GM18867 (cell line): ENCODE data around the gene KMT2C.

Experiments
- ATAC-seq: cut with Tn5 transposase; IDR thresholded peaks from one replicate; pipeline ENCODE4 v1.9.1; 2021; ENCODE audit warnings: mild to moderate bottlenecking, moderate library complexity; ENCODE audit not compliant: unreplicated experiment

Gene KMT2C

GRCh38 chr7:152149363-152149762 lies 286.4 kb downstream of the KMT2C start:
- ATAC-seq, result no peak

GRCh38 chr7:152148706-152149105 lies 287.1 kb downstream of the KMT2C start:
- ATAC-seq, result no peak

GRCh38 chr7:152145853-152146466 lies 289.8 kb downstream of the KMT2C start:
- no peak for ATAC-seq

DNA sequence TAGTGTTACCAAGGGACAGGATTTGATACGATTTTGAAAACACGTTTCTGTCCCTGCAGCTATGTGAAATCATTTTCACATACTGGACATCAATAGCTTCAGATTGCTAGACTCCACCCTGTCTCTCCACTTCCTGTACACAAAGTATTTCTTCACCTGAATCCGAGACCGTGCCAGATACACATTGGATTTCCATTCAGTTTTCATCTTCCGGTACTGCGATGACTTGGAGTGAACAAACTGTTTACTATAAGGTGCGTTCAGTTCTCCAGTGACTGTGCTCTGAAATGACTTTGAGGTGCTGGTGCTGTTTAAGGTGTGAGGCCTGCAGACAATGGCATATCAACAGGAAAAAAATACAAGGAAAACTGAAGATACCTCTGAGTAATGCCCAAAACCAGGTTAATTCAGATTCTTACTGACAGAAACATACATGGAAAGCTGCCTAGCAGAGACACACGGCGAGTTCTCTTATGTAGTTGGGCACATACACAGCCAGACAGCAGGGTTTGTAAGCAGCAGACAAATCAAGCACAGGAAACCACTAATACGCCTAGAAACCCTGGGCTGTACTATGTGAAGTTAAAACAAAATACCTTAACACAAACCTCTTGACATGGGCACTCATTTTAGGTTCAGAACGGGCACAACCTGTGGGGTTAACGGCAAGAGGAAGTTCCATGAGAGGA lies 291.1 kb downstream of the KMT2C start:
- ATAC-seq, result no peak

- no peak for ATAC-seq
Observed at GRCh38 chr7:152142976-152143595, 292.7 kb downstream of the KMT2C start.

GRCh38 chr7:152140560-152140959 lies 295.2 kb downstream of the KMT2C start:
- no peak for ATAC-seq

DNA sequence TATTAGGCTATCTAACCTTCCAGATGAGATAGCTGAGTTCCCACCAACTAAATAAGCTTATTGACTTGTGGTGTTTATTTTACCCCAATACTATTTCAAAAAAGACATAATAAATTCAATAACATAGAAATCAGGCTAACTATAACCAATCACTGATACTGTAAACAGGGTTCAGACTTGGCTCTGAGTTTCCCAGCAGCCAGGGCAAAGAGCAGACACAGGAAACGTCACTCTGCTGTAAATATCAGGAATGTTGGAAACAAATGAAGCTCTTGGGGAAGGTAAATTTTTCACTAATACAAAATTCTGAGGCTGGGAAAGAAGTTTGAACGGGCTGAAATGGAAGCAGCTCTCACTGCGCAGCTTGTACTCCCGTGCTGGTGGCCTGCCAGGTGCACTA lies 295.7 kb downstream of the KMT2C start:
- no peak for ATAC-seq

GRCh38 chr7:152137476-152138025 lies 298.3 kb downstream of the KMT2C start:
- no peak for ATAC-seq

GRCh38 chr7:152136686-152137085 lies 299.1 kb downstream of the KMT2C start:
- no peak for ATAC-seq

DNA sequence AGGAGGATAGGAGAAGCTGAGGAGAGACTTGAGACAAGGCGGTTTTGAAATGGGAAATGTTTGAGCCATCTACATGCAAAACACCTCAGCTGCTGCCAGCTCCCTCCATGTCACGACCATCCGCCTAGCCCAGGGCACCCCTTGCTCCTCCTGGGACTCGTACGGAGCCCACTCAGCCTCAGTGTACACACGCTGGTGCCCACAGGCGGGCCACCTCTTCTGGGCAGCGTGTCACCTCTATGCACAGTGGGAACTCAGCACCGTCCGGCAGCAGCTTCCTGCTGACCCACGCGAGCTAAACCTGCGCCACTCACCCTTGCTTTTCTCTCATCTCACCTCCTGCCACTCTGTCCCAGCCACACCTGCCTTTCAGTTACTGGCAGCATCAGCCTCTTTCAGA lies 302.0 kb downstream of the KMT2C start:
- no peak for ATAC-seq

- no peak for ATAC-seq
Observed at GRCh38 chr7:152132812-152133211, 303.0 kb downstream of the KMT2C start.

DNA sequence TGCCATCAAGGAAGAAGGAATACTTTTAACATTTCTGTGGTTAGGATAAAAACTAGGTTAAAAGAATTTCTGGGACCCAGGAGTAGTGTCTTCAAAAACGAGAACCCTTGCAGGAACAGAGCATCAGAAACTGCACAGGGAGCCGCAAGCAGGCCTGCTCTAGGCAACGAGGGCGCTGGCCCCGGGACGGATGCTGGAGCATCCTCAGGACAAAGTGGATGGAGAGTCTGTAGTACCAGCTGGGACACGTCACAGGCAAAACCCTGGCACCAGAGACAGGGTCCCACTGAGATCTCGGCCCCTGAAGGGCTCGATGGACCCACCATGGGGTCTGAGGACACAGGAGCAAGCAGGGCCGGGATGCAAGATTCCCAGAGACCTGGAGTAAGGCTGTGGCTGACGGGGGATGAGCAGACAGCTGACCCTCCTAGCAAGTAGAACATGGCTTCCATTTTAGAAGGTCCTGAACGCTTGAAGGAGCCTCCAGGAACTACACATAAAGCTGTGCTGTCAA lies 303.8 kb downstream of the KMT2C start:
- ATAC-seq, result no peak

- no peak for ATAC-seq
Observed at GRCh38 chr7:152130658-152131590, 304.9 kb downstream of the KMT2C start.

GRCh38 chr7:152129682-152130081 lies 306.1 kb downstream of the KMT2C start:
- ATAC-seq, result no peak

DNA sequence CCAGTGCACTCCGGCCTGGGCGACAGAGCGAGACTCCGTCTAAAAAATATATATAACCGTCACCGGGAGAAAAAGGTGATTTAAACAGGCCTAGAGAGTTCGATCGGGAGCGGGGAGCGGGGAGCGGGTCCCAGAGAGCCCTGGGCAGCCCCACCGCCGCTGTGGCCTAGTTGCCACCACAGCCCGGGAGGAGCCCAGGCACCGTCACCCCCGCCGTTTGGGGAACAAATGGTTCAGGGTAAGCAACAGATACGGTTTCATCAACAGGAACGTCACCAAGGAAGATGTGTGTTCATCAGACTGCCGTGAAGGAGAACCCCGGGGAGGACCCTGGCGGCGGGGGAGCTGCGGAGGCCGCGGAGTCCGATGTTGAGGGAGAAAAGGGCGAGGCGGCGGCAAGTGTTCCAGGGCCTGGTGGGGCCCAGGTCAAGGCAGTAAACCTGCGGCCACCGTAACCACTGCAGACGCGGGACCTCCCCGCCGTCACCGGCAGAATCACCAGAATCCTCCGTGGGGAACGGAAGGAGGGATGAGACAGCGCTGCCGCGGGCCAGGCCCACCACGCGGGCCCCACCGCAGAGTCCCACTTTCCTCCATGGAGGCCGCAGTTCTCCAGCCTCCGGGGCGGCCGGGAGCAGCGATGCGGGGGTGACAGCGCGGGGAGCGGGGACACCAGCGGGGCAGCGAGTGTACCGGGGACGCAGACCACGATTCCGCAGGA lies 306.9 kb downstream of the KMT2C start:
- ATAC-seq, result no peak

DNA sequence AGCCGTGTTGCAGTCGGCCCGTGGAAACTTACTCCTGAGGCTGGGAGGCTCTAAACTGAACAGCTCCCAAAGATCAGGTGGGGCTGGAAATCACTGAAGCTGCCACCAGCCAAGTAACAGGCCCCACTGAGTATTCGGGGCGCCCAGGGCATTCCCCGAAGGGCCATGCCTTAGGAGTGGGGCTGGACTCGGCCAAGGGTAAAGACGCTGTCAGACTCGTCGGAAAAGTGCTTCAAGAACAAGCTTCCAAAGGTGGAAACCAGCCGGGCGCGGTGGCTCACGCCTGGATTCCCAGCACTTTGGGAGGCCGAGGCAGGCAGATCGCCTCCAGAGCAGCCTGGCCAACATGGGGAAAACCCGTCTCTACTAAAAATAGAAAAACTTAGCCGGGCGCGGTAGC lies 307.6 kb downstream of the KMT2C start:
- no peak for ATAC-seq

- no peak for ATAC-seq
Observed at GRCh38 chr7:152127229-152127628, 308.6 kb downstream of the KMT2C start.

GRCh38 chr7:152126741-152127140 lies 309.1 kb downstream of the KMT2C start:
- ATAC-seq, result no peak

DNA sequence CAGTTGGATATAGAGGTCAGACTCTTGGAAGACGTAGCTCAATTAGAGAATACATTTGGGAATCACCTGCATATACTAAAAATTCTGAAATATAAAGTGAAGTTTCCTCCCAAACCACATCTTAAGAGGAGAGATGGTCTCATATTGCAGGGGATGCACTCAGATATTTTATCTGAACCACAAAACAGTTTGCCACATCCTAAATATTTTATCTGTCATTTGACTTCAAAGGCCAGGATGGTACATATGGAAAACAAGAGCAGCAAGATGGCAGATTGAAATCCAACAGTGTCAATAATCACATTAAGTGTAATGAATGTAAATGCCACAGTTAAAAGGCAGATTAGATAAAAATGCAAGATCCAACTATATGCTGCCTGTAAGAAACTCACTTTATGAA lies 313.3 kb downstream of the KMT2C start:
- no peak for ATAC-seq

GRCh38 chr7:152121432-152121831 lies 314.4 kb downstream of the KMT2C start:
- no peak for ATAC-seq
